ENCODE results near the gene NPW. TPM values are rescaled to one million over a fixed set of nuclear protein-coding genes. Genes with fewer than 3 reads are reported as not detected.
A peak's percentile ranks its signal among the peaks of the same experiment; 100 is the strongest.

NPW gene
- total RNA-seq, 4 donors from 2014 or later, result 2.8 to 9.1 TPM; not detected in 2

- Histone ChIP-seq H3K9me3 (no peaks in the 10 kb centered on the region), H3K27me3 (no peaks in the 10 kb centered on the region), H3K36me3 (no peaks in the 10 kb centered on the region), H3K4me1 (peaks cover 0 to 53% (median 6%) of the 10 kb centered on the region in 4 donors), H3K4me3 (peak overlapping the region in 1 of 4 donors; percentile 7), H3K27ac (peak overlapping the region in 1 of 4 donors; percentile 72)
- no peak for DNase-seq
- TF ChIP-seq CTCF (IDR thresholded peaks at IDR 0.05) (no peak), POLR2A (IDR thresholded peaks at IDR 0.05) (no peak)
Observed at GRCh38 chr16:2028620-2029220, 9.1 kb downstream of the NPW start.

- Histone ChIP-seq H3K27me3 (no peaks in the 10 kb centered on the region), H3K9me3 (no peaks in the 10 kb centered on the region), H3K4me3 (peak overlapping the region in 2 of 4 donors; percentile 7 to 30), H3K36me3 (no peaks in the 10 kb centered on the region), H3K4me1 (peaks cover 0 to 53% (median 6%) of the 10 kb centered on the region in 4 donors), H3K27ac (peak overlapping the region in 2 of 4 donors; percentile 30 to 38)
- DNase-seq, result no peak
- TF ChIP-seq CTCF (IDR thresholded peaks at IDR 0.05), result no peak
- TF ChIP-seq POLR2A (IDR thresholded peaks at IDR 0.05), result no peak
Observed at GRCh38 chr16:2029350-2029749, 9.8 kb downstream of the NPW start.

GRCh38 chr16:2030036-2030435 is 10.5 kb downstream of the NPW start:
- Histone ChIP-seq H3K27me3 (no peaks in the 10 kb centered on the region), H3K9me3 (no peaks in the 10 kb centered on the region), H3K4me1 (peaks cover 0 to 56% (median 6%) of the 10 kb centered on the region in 4 donors), H3K27ac (peak overlapping the region in 2 of 4 donors; percentile 30 to 38), H3K4me3 (peak overlapping the region in 1 of 4 donors; percentile 24), H3K36me3 (no peaks in the 10 kb centered on the region)
- TF ChIP-seq CTCF (IDR thresholded peaks at IDR 0.05), result no peak
- no peak for TF ChIP-seq POLR2A (IDR thresholded peaks at IDR 0.05)
- no peak for DNase-seq

GRCh38 chr16:2031081-2031577 is 11.5 kb downstream of the NPW start:
- TF ChIP-seq CTCF (IDR thresholded peaks at IDR 0.05), result no peak
- TF ChIP-seq POLR2A (IDR thresholded peaks at IDR 0.05), result no peak

GRCh38 chr16:2032285-2033056 is 12.9 kb downstream of the NPW start:
- Histone ChIP-seq H3K4me3 (peak overlapping the region in 2 of 4 donors; percentile 10 to 40), H3K4me1 (peaks cover 0 to 67% (median 0%) of the 10 kb centered on the region in 4 donors)
- no peak for DNase-seq

More at GRCh38 chr16:2031081-2031577, 11.5 kb downstream of the NPW start:
- DNase-seq, result no peak
- Histone ChIP-seq H3K9me3 (no peaks in the 10 kb centered on the region), H3K27ac (peak overlapping the region in 2 of 4 donors; percentile 49 to 90), H3K4me1 (peaks cover 0 to 63% (median 5%) of the 10 kb centered on the region in 4 donors), H3K4me3 (no peak overlapping the region), H3K36me3 (no peaks in the 10 kb centered on the region), H3K27me3 (no peaks in the 10 kb centered on the region)

More at GRCh38 chr16:2032285-2033056, 12.9 kb downstream of the NPW start:
- TF ChIP-seq POLR2A (IDR thresholded peaks at IDR 0.05) (no peak), CTCF (IDR thresholded peaks at IDR 0.05) (no peak)
- Histone ChIP-seq H3K36me3 (no peaks in the 10 kb centered on the region), H3K27ac (peak overlapping the region; percentile 61 to 90 (median 74)), H3K27me3 (no peaks in the 10 kb centered on the region), H3K9me3 (no peaks in the 10 kb centered on the region)

Measured in Peyer's patch (tissue), 4 donors.